ENCODE data around the gene PRRC2B.
A peak's percentile ranks its signal among the peaks of the same experiment; 100 is the strongest.
"Not testable (repeated sequence)": the region's sequence is repeated elsewhere in the genome, so short reads cannot be mapped to it uniquely, and the experiment has no call there.

The PRRC2B gene

GRCh38 chr9:131491001-131491710, 97.3 kb downstream of the PRRC2B start:
- no peak for DNase-seq

DNA sequence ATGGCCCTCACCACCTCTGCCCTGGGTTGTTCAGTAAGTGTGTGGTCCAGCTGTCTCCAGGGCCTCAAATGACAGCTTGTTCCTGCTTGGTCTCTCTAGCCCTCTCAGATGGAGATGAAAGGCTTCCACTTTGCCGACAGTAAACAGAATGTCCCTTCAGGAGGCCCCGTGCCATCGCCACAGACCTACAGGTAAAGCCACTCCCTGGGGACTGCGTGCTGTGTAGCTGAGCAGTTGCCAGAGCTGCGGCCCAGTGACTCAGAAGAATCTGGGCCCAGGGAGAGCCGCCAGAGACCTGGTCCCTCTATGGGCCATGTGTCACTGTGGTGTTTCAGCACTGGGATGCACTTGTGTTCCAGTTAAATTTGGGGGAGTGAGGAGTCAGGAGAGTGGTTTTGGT, 98.2 kb downstream of the PRRC2B start:
- no peak for DNase-seq

DNA sequence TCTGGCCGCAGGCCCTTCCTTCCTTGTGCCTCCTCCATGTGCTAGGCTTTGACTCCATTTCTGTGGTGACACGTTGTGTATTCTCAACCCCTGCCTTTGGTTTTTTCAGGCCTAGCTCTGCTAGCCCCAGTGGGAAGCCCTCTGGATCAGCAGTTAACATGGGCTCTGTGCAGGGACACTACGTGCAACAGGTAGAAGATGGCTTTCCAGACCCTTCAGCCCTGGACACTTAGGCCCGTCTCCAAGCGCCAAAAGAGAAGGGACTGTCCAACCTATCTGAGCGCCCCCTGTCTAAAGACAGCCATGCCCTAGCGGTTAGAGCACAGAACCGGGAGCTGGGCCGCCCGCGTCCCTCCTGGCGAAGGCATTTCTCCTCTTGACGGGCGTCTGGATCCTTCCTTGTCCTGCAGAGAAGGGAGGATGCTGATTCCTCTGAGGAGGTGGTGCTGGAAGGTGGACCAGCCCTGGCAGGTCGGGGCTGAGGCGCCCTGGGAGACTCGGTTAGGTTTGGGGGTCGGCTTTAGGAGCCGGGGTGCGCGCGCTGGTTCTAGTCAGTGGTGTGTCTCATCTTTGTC, 100.5 kb downstream of the PRRC2B start:
- no peak for DNase-seq

- DNase-seq: no peak
Observed at GRCh38 chr9:131495785-131496184, 101.9 kb downstream of the PRRC2B start.

DNA sequence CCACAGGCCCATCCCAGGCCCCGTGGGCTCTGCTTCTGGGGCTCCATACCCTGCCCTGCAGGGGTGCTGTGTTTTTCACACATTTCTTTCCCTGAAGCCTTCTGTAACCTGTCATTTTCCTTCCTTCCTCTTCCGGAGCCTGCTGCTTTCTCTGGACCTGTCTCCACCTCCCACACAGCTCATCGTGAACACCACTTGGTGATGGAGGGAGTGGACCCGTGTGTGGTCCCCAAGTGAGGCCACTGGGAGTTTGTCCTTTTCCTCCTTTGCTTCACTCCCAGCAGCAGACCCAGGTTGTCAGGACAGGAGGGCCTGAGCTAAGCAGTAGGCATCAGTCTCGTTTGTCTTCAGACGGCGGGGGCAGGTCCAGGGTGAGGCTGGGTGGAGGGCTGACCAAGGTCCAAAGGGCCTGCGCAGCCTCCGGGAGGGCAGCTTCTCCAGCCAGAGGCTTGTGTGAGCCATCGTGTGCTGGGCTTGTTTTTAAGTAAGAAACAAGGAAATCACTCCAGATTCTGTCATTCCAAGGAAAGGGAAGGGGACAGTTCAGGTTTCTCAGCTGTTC, 103.0 kb downstream of the PRRC2B start:
- no peak for DNase-seq

- DNase-seq: no peak
Observed at GRCh38 chr9:131499254-131499767, 105.4 kb downstream of the PRRC2B start.

DNA sequence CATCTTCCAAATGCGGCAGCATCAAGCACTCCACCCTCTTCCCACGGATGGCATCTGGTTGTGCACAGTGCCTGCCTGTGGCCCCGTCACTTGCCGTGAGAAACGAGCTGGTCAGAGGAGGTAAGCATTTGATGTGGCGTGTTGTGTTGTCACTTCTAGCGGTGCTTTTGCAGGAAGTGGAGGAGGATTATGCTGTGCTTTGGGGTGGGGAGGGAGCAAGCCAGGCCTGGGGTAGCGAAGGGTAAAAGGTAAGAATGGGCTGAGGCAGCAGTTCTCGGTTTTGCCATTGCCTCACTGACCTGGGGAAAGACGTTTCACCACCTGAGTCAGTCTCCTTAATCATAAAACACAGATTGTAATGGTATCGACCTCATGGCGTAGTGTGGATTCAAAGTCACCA, 106.5 kb downstream of the PRRC2B start:
- peak; percentile 45 for DNase-seq

GRCh38 chr9:131500939-131501541, 107.2 kb downstream of the PRRC2B start:
- DNase-seq: peak; percentile 24

DNA sequence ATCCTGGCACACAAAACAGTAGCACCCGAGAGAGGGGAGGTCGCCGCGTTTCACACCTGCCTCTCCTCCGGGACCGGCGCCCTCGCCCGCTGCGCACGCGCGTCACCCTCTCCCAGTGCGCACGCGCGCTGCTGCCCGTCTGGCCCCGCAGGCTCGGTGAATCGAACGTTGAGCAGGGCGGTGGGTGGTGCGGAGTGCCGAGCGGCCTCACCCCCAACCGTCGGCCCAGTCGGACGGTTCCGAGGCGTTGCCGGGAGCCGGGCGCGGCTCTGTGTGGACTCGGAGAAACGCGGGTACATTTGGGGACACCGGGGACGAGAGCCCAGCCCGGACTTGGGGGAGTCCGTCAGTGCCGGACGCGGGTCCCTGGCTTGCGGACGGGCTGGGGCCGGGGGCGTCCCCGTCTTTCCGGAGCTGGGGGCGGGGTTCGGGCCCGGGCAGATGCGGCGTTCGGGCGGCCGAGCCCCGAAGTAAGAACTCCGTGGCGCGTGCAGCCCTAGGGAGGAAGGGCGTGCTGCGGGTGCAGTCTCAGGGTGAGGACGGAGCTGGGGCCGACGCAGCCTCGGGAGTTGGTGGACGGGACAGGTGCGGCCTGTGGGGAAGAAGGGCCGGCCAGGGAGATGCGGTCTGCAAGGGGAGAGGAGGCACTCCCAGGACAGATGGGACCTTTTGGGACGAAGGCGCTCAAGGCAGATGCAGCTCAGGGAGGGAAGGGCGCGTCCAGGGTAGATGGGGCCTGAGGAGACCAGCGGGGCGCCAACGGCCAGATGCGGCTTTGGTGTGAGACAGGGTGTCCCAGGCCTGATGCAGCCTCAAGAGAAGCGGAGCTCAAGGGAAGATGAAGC, 109.1 kb downstream of the PRRC2B start, which contains the start of gene POMT1:
Gene POMT1, plus strand, starts transcription at position 138 of the 845 bp plus-strand sequence. CDS start 1,301 bp downstream, outside the sequence.
- DNase-seq: peak; percentile 86

GRCh38 chr9:131503626-131504465, 110.0 kb downstream of the PRRC2B start:
- DNase-seq: peak; percentile 46

DNA sequence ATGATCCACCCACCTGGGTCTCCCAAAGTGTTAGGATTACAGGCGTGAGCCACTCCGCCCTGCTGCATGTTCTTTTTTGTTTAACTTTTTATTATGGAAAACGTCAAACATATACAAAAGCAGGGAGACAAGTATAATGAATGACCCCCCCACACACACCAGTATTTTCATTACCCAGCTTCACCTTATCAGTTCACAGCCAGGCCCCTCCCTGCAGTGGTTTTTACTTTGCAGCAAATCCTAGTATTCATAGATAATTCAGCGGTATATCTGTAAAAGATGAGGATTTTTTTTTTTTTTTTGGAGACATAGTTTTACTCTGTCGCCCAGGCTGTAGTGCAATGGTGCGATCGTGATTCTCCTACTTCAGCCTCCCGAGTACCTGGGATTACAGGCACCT, 111.1 kb downstream of the PRRC2B start:
- DNase-seq: no peak

DNA sequence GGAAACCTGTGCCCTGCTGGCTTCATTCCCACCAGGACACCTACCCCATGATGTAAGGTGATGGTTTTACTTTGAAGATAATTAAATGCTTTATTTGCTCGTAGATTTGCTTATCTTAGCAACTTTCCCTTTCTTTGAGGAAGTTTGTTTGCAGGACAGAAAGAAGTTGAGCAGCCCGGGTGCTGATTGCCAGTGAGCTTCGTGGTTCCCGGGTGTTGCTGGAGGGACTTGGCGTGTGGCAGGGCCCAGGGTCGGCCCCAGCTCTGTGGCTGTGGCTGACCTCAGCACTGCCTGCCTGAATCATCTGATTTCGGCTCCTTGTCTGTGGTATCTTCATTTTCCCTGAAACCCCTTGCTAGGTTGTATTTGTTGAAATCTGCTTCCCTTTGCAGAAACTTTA, 117.5 kb downstream of the PRRC2B start:
- no peak for DNase-seq

DNA sequence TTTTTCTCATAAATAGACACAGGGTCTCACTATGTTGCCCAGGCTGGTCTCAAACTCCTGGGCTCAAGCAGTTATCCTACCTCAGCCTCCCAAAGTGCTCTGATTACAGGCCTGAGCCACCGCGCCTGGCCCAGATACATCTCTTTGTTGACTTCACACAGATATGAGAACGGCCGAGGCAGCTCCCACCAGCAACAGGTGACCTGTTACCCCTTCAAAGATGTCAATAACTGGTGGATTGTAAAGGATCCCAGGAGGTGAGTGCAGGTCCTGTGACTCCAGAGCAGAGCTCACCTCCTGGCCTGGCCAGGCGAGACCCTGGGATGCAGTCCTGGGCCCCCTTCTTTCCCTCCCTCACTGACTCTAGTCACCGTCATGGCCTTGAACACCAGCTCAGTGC, 118.0 kb downstream of the PRRC2B start:
- no peak for DNase-seq

DNA sequence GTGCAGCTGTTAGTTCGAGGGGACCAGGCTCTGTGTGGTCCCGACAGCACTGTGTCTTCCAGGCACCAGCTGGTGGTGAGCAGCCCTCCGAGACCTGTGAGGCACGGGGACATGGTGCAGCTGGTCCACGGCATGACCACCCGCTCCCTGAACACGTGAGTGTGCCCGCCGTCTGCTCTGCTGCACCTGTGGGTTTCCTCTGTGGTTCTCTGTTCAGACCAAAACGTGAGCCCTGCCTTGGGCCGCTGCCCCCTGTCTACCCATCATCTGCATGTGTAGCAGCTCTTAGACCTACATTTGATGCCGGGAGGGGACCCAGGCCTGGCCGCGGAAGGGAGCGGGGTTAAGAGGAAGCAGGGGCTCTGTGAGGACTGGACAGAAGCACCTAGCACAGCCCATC, 119.3 kb downstream of the PRRC2B start:
- DNase-seq: no peak

GRCh38 chr9:131515559-131516031, 121.7 kb downstream of the PRRC2B start:
- not testable (repeated sequence) for DNase-seq

DNA sequence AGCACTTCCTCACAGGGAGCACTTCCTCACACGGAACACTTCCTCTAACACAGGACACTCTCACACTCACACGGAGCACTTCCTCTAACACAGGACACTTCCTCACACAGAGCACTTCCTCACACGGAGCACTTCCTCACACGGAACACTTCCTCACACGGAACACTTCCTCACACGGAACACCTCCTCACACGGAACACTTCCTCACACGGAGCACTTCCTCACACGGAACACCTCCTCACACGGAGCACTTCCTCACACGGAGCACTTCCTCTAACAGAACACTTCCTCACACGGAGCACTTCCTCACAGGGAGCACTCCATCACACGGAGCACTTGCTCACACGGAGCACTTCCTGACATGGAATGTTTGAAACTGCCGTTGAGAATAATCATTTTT, 122.2 kb downstream of the PRRC2B start:
- DNase-seq: no peak

- no peak for DNase-seq
Observed at GRCh38 chr9:131516930-131517329, 123.0 kb downstream of the PRRC2B start.

- no peak for DNase-seq
Observed at GRCh38 chr9:131517761-131518190, 123.9 kb downstream of the PRRC2B start.

DNA sequence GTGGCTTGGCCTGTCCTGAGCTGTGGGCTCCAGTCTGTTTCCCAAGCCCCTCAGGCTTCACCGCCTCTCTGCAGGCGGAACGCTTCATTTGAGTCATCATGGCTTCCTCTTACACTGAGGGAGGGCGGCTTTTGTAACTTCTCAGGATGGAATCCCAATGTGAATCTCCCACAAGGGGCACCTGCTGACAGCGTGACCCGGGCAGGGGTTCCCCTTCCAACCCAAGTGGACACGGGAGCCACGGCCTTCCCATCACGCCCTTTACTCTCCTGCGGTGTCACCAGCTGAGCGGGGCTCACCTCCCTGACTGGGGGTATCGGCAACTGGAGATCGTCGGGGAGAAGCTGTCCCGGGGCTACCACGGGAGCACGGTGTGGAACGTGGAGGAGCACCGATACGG, 124.7 kb downstream of the PRRC2B start:
- no peak for DNase-seq

GRCh38 chr9:131520503-131520902, 126.6 kb downstream of the PRRC2B start:
- DNase-seq: no peak

DNA sequence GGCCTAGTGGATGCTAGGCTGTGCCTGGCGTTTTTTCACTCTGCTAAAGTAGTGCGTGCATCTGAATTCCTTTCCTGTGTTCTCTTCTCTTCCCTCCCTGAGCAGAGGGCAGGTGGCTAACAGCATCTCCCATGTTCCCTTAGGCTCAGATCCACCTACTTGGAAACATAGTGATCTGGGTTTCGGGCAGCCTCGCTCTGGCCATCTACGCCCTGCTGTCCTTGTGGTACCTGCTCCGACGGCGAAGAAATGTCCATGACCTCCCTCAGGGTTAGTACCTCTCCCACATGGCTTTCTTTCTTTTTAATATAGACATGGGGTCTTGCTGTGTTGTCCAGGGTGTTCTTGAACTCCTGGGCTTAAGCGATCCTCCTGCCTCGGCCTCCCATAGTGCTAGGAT, 127.3 kb downstream of the PRRC2B start:
- DNase-seq: no peak

DNA sequence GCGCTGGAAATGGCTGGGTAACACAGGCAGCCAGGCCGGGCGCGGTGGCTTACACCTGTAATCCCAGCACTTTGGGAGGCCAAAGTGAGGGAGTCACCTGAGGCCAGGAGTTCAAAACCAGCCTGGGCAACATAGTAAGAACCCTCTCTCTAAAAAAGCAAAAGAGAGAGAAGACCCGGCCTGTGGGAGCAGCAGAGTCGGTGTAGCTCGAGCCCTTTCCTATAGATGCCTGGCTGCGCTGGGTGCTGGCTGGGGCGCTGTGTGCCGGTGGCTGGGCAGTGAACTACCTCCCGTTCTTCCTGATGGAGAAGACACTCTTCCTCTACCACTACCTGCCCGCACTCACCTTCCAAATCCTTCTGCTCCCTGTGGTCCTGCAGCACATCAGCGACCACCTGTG, 127.9 kb downstream of the PRRC2B start:
- no peak for DNase-seq
